ENCODE measurements around the gene EFNA4. TPM values are rescaled to one million over a fixed set of nuclear protein-coding genes. Genes with fewer than 3 reads are reported as not detected.

EFNA4 gene
- total RNA-seq, 1 donor from 2014 or later: 11.8 TPM

DNA sequence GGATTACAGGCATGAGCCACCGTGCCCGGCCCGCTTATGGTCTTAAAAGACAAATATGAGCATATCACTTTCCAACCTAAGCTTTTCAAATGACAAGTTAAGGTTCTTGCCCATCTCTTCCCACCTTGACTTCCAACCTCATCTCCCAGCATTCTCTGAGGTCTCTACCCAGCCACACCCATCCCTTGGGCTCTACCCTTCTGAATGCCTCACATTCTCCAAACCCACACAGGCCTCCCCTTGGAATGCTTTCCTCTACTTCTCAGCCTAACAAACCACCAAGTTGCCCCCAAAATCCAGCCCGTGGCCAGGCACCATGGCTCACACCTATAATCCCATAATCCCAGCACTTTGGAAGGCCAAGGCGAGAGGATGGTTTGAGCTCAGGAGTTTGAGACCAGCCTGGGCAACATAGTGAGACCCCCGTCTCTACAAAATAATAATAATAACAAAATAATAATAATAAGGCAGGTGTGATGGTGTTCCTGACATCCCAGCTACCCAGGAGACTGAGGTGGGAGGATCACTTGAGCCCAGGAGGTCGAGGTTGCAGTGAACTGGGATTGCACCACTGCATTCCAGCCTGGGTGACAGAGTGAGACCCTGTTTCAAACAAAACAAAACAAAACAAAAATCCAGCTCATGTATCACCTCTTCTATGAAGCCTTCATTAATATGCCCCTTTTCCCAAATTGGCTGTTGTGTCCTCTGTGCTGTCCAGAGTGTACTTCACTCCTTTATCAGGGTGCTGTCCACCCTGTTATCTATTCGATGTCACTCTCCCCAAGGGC is 41.2 kb upstream of the EFNA4 start:
- Histone ChIP-seq H3K27me3 (ENCODE audit: insufficient read depth, low read length) (no peaks in the 10 kb centered on the region), H3K9me3 (ENCODE audit: insufficient read depth, low read depth, low read length) (no peaks in the 10 kb centered on the region), H4K20me1 (ENCODE audit: insufficient read depth, low read length) (peaks cover 11% of the 10 kb centered on the region), H3K4me2 (ENCODE audit: low read length) (no peak overlapping the region), H3K79me2 (ENCODE audit: insufficient read depth, low read length) (no peaks in the 10 kb centered on the region), H3K9ac (ENCODE audit: low read length) (no peak overlapping the region), H3K36me3 (ENCODE audit: insufficient read depth, low read length) (no peaks in the 10 kb centered on the region), H2AFZ (ENCODE audit: low read depth, low read length) (no peak overlapping the region), H3K27ac (ENCODE audit: low read depth, low read length) (no peak overlapping the region), H3K4me1 (ENCODE audit: insufficient read depth, low read length) (peaks cover 4% of the 10 kb centered on the region), H3K4me3 (ENCODE audit: insufficient read depth, low read depth, low read length) (no peak overlapping the region)
- TF ChIP-seq, protein P1, sequence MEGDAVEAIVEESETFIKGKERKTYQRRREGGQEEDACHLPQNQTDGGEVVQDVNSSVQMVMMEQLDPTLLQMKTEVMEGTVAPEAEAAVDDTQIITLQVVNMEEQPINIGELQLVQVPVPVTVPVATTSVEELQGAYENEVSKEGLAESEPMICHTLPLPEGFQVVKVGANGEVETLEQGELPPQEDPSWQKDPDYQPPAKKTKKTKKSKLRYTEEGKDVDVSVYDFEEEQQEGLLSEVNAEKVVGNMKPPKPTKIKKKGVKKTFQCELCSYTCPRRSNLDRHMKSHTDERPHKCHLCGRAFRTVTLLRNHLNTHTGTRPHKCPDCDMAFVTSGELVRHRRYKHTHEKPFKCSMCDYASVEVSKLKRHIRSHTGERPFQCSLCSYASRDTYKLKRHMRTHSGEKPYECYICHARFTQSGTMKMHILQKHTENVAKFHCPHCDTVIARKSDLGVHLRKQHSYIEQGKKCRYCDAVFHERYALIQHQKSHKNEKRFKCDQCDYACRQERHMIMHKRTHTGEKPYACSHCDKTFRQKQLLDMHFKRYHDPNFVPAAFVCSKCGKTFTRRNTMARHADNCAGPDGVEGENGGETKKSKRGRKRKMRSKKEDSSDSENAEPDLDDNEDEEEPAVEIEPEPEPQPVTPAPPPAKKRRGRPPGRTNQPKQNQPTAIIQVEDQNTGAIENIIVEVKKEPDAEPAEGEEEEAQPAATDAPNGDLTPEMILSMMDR (IDR thresholded peaks at IDR 0.05; ENCODE audit: insufficient read depth, low read depth, low read length): no peak
- no peak for TF ChIP-seq EZH2 (IDR thresholded peaks at IDR 0.05; ENCODE audit: insufficient read depth, low read length)
- H3K9me3 Mint-ChIP-seq (ENCODE audit: unreplicated experiment): no peaks in the 10 kb centered on the region
- H3K4me1 Mint-ChIP-seq (ENCODE audit: low read depth, unreplicated experiment): peaks cover 29% of the 10 kb centered on the region
- FAIRE-seq: no peak
- no peaks in the 10 kb centered on the region for H3K36me3 Mint-ChIP-seq (ENCODE audit: low read depth, unreplicated experiment)
- peak overlapping the region; percentile 64 for H3K27ac Mint-ChIP-seq (ENCODE audit: unreplicated experiment)
- peak overlapping the region; percentile 23 for H3K4me3 Mint-ChIP-seq (ENCODE audit: unreplicated experiment)
- H3K27me3 Mint-ChIP-seq (ENCODE audit: low read depth, unreplicated experiment): no peaks in the 10 kb centered on the region
- no peak for DNase-seq (ENCODE audit: low read depth)

DNA sequence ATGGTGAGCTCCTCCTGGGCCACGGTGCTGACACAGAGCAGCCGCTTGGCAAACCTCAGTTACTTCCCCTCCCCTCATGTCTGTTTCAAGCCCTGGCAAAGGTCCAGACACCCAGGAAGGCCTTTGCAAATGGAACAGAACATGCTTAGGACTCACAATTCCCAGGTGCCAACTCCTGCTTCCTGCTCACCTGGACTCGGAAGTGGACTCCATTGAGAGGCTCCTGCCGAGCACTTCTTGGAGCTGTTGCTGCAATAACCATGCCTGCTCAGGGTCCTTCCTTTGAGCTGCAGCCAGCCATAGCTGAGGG is 40.7 kb upstream of the EFNA4 start:
- FAIRE-seq: no peak
- Mint-ChIP-seq H3K27me3 (ENCODE audit: low read depth, unreplicated experiment) (no peaks in the 10 kb centered on the region), H3K4me3 (ENCODE audit: unreplicated experiment) (no peak overlapping the region)

More for the DNA sequence above, 40.7 kb upstream of the EFNA4 start:
- H3K79me2 ChIP-seq (ENCODE audit: insufficient read depth, low read length): no peaks in the 10 kb centered on the region
- H3K27ac ChIP-seq (ENCODE audit: low read depth, low read length): no peak overlapping the region
- Mint-ChIP-seq H3K9me3 (ENCODE audit: unreplicated experiment) (no peaks in the 10 kb centered on the region), H3K36me3 (ENCODE audit: low read depth, unreplicated experiment) (no peaks in the 10 kb centered on the region), H3K27ac (ENCODE audit: unreplicated experiment) (no peak overlapping the region), H3K4me1 (ENCODE audit: low read depth, unreplicated experiment) (peaks cover 28% of the 10 kb centered on the region)
- H2AFZ ChIP-seq (ENCODE audit: low read depth, low read length): no peak overlapping the region
- DNase-seq (ENCODE audit: low read depth): no peak
- H3K4me2 ChIP-seq (ENCODE audit: low read length): no peak overlapping the region
- peaks cover 4% of the 10 kb centered on the region for H3K4me1 ChIP-seq (ENCODE audit: insufficient read depth, low read length)
- no peaks in the 10 kb centered on the region for H3K9me3 ChIP-seq (ENCODE audit: insufficient read depth, low read depth, low read length)
- H3K36me3 ChIP-seq (ENCODE audit: insufficient read depth, low read length): no peaks in the 10 kb centered on the region
- TF ChIP-seq EZH2 (IDR thresholded peaks at IDR 0.05; ENCODE audit: insufficient read depth, low read length): no peak
- TF ChIP-seq, protein P1 (IDR thresholded peaks at IDR 0.05; ENCODE audit: insufficient read depth, low read depth, low read length): no peak
- no peaks in the 10 kb centered on the region for H3K27me3 ChIP-seq (ENCODE audit: insufficient read depth, low read length)
- H4K20me1 ChIP-seq (ENCODE audit: insufficient read depth, low read length): peaks cover 11% of the 10 kb centered on the region
- H3K9ac ChIP-seq (ENCODE audit: low read length): no peak overlapping the region
- no peak overlapping the region for H3K4me3 ChIP-seq (ENCODE audit: insufficient read depth, low read depth, low read length)
